Upper lobe of left lung (tissue), 4 donors: ENCODE results near the gene PRELP.

ENCODE experiments used
- CTCF ChIP-seq, 6 experiments: fragments of 450-650 bp in 4 of 6; fragments of 200-600 bp in 2 of 6; sonication (generic) in 2 of 6; IDR thresholded peaks; one replicate each; pipeline ENCODE4 v1.5.1; 2016 to 2019; ENCODE audit warnings: antibody characterized with exemption in 6 of 6
- EP300 ChIP-seq, 4 donors: sonication (generic); formaldehyde crosslinking; IDR thresholded peaks; one replicate each; pipeline ENCODE4 v1.5.1; 2017; ENCODE audit warnings: antibody characterized with exemption in 4 of 4, control low read depth in 2 of 4
- POLR2A ChIP-seq, 4 donors: fragments of 450-650 bp; IDR thresholded peaks; one replicate each; pipeline ENCODE4 v1.5.1; 2016 to 2017; ENCODE audit warnings: antibody characterized with exemption in 4 of 4, mild to moderate bottlenecking in 2 of 4
- POLR2AphosphoS5 ChIP-seq, 2 donors: sonication (generic); formaldehyde crosslinking; IDR thresholded peaks; one replicate each; pipeline ENCODE4 v1.5.1; 2017; ENCODE audit warnings: antibody characterized with exemption in 2 of 2

- no peak for TF ChIP-seq POLR2AphosphoS5 (IDR thresholded peaks at IDR 0.05)
- no peak for TF ChIP-seq CTCF (IDR thresholded peaks at IDR 0.05)
- TF ChIP-seq POLR2A (IDR thresholded peaks at IDR 0.05) = no peak
- no peak for TF ChIP-seq EP300 (IDR thresholded peaks at IDR 0.05)
These were observed 31.4 kb upstream of the PRELP start for GRCh38 chr1:203444171-203444576.
